Skeletal muscle tissue (tissue), 4 donors: ENCODE results near the gene SYT7. TPM values are rescaled to one million over a fixed set of nuclear protein-coding genes. Genes with fewer than 3 reads are reported as not detected.

ENCODE experiments used
- H3K27ac ChIP-seq: one replicate; pipeline ENCODE4 v1.7.0; 2013; ENCODE audit warnings: mild to moderate bottlenecking, low read depth, low read length, inconsistent platforms
- H3K27me3 ChIP-seq, 3 donors: one replicate each; pipeline ENCODE4 v1.7.0; 2013; ENCODE audit warnings: low read length in 3 of 3; ENCODE audit not compliant: control insufficient read depth in 3 of 3, insufficient read depth in 3 of 3
- H3K36me3 ChIP-seq, 3 donors: one replicate each; pipeline ENCODE4 v1.7.0; 2013; ENCODE audit warnings: low read length in 3 of 3; ENCODE audit not compliant: control insufficient read depth in 3 of 3, insufficient read depth in 3 of 3
- H3K4me1 ChIP-seq, 3 donors: one replicate each; pipeline ENCODE4 v1.7.0; 2013; ENCODE audit warnings: low read length in 3 of 3, mild to moderate bottlenecking in 3 of 3; ENCODE audit not compliant: control insufficient read depth in 3 of 3, insufficient read depth in 3 of 3
- H3K4me3 ChIP-seq, 3 donors: one replicate each; pipeline ENCODE4 v1.7.0; 2013; ENCODE audit warnings: low read length in 3 of 3
- H3K9ac ChIP-seq, 3 donors: one replicate each; pipeline ENCODE4 v1.7.0; 2013; ENCODE audit warnings: low read length in 3 of 3, mild to moderate bottlenecking in 3 of 3, moderate library complexity in 2 of 3, low read depth in 1 of 3
- H3K9me3 ChIP-seq, 3 donors: one replicate each; pipeline ENCODE4 v1.7.0; 2013; ENCODE audit warnings: low read length in 3 of 3; ENCODE audit not compliant: control insufficient read depth in 3 of 3
- total RNA-seq: library from RNA; depleted of rRNA; stranded (reverse); fragments of >200 nt; gene quantifications from one replicate; pipeline ENCODE4 v1.2.3, GENCODE V29; 2014
- donor health status: Osteomylitis.

Gene SYT7
- total RNA-seq, 1 donor from 2014 or later, result 1.6 TPM

GRCh38 chr11:61524446-61524845, 56.4 kb downstream of the SYT7 start:
- no peak overlapping the region for H3K27ac ChIP-seq
- H3K36me3 ChIP-seq, result no peaks in the 10 kb centered on the region
- H3K27me3 ChIP-seq, result peaks cover 0 to 13% (median 8%) of the 10 kb centered on the region in 3 donors
- H3K4me3 ChIP-seq, result no peak overlapping the region
- no peak overlapping the region for H3K9ac ChIP-seq
- no peaks in the 10 kb centered on the region for H3K9me3 ChIP-seq
- no peaks in the 10 kb centered on the region for H3K4me1 ChIP-seq

- no peaks in the 10 kb centered on the region for H3K9me3 ChIP-seq
These were observed 58.0 kb downstream of the SYT7 start for GRCh38 chr11:61522881-61523280.

DNA sequence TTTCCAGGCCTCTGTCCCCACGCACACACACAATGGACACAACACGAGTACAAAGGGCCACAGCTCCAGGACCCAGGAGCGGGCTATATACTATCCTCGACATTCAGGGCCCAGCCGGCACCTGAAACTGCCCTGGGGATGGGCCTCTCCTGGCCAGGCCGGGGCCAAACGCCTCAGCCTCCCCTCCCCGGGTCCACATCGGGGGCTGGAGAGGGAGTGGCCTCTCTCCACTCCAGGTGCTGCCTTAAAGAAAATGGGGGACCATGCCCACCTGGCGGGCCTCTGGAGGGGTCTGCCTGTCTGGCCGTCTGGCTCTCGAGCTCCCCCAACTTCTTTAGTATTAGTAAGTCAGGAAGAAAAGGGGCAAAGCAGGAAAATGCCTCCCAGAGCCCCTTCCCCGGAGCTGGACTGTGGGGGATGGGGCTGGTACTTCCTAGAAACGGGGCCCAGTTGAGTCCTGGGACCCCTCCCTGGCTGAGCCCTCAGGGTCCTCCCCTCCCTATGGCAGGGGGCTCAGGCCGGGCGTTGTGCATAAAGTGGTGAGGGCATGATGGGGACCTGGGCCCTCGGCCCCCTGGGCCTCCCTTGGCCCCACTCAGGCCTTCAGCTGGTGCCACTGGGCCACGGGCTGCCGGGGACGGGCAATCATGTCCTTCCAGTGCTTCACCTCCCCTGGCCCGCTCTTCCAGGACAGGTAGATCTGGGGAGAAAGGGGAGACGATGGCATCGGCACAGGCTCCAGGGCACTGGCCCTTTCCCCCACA, 62.7 kb downstream of the SYT7 start:
- Histone ChIP-seq H3K9ac (no peak overlapping the region), H3K4me1 (peaks cover 4 to 10% (median 8%) of the 10 kb centered on the region in 3 donors), H3K27ac (no peak overlapping the region), H3K9me3 (no peaks in the 10 kb centered on the region), H3K4me3 (no peak overlapping the region), H3K27me3 (peaks cover 2 to 8% (median 4%) of the 10 kb centered on the region in 3 donors), H3K36me3 (no peaks in the 10 kb centered on the region)

More at GRCh38 chr11:61522881-61523280, 58.0 kb downstream of the SYT7 start:
- H3K27ac ChIP-seq, result no peak overlapping the region
- no peaks in the 10 kb centered on the region for H3K36me3 ChIP-seq
- peaks cover 0 to 12% (median 8%) of the 10 kb centered on the region in 3 donors for H3K27me3 ChIP-seq
- no peak overlapping the region for H3K9ac ChIP-seq
- H3K4me1 ChIP-seq, result no peaks in the 10 kb centered on the region
- H3K4me3 ChIP-seq, result no peak overlapping the region

DNA sequence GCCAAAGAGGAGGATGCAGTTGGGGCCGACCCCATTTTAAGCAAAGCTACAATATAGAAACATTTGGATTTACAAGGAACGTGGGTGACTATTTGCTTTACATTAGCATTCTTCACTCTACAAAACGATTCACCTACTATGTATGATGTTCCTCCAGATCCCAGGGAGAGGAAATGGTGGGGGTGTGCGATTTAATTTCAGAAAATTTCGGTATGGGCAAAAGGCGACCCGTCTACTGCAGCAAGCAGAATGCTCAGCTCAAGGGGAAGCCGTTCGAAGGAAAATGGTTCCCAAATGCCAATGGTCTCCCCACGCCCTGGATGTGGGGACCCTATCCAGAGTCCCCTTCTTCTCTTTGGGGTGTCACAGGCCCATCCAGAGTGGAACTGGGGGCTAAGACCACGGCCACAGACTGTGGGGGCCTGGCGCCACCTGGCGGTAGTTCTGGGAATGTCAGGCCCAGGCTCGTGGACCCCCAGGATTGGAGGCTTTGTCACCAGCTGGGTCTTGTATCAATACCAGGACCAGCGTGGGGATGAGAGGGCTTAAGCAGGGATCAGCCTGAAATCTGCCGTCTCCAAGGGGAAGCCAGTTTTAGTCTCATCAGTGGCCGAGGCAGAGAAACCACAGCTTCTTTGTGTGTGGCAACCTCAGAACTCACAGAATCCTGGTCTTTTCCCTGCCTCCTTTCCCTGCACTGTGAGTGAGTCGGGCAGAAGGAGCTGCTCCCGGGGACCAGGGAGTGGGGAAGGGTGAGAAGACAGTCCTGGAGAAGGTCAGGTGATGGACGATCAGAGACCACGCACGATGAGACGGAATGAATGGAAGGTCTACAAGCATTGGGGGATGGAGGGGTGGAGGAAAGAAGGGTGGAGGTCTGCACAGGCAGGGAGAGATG, 64.0 kb downstream of the SYT7 start:
- peaks cover 10 to 15% (median 12%) of the 10 kb centered on the region in 3 donors for H3K27me3 ChIP-seq
- H3K9ac ChIP-seq, result peak overlapping the region in 1 of 3 donors; percentile 10
- H3K9me3 ChIP-seq, result no peaks in the 10 kb centered on the region
- no peak overlapping the region for H3K27ac ChIP-seq
- no peaks in the 10 kb centered on the region for H3K36me3 ChIP-seq
- H3K4me1 ChIP-seq, result peaks cover 4 to 10% (median 8%) of the 10 kb centered on the region in 3 donors
- peak overlapping the region in 1 of 3 donors; percentile 22 for H3K4me3 ChIP-seq

GRCh38 chr11:61516191-61516590, 64.7 kb downstream of the SYT7 start:
- Histone ChIP-seq H3K9ac (no peak overlapping the region), H3K27ac (no peak overlapping the region), H3K36me3 (no peaks in the 10 kb centered on the region), H3K4me1 (peaks cover 4 to 12% (median 10%) of the 10 kb centered on the region in 3 donors), H3K27me3 (peaks cover 14 to 20% (median 19%) of the 10 kb centered on the region in 3 donors), H3K4me3 (no peak overlapping the region), H3K9me3 (no peaks in the 10 kb centered on the region)

GRCh38 chr11:61515686-61516085, 65.2 kb downstream of the SYT7 start:
- H3K4me3 ChIP-seq, result no peak overlapping the region
- H3K36me3 ChIP-seq, result no peaks in the 10 kb centered on the region
- H3K9ac ChIP-seq, result no peak overlapping the region
- H3K9me3 ChIP-seq, result no peaks in the 10 kb centered on the region
- peaks cover 4 to 13% (median 10%) of the 10 kb centered on the region in 3 donors for H3K4me1 ChIP-seq
- H3K27me3 ChIP-seq, result peaks cover 19 to 24% (median 23%) of the 10 kb centered on the region in 3 donors
- H3K27ac ChIP-seq, result no peak overlapping the region

- no peaks in the 10 kb centered on the region for H3K9me3 ChIP-seq
- no peak overlapping the region for H3K27ac ChIP-seq
- no peaks in the 10 kb centered on the region for H3K36me3 ChIP-seq
- no peak overlapping the region for H3K4me3 ChIP-seq
- H3K27me3 ChIP-seq, result peaks cover 29 to 38% (median 38%) of the 10 kb centered on the region in 3 donors
- peaks cover 15 to 19% (median 17%) of the 10 kb centered on the region in 3 donors for H3K4me1 ChIP-seq
- no peak overlapping the region for H3K9ac ChIP-seq
These were observed 66.6 kb downstream of the SYT7 start for GRCh38 chr11:61514050-61514917.

DNA sequence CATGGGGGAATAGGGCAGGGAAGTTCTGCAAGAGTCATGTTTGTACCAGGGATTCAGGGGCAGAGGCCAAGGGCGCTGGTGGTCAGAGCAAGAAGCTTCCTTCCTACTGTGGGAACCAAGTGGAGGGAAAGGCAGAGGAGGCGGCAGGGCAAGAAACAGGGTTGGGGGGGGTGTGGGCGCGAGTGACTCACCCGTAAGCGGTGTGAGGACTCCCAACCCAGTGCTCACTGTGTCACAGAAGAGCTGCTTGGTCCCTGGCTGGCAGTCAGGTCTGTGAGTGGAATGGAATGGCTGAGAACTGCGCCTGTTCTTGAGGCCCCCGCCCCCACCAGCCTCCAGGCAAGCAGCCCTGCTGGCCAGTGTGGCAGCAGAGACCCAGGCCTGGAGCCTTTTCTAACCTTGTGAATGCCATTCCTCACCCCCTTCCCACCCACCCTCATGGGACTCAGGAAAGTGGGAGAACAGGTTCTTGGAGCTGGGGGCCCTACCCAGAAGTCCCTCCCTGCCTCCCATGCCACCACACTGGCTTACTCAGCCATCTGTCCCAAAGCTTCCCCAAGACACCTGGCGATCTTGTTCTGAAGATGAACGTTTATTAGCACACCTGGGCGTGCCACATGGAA, 67.6 kb downstream of the SYT7 start:
- peaks cover 31 to 41% (median 39%) of the 10 kb centered on the region in 3 donors for H3K27me3 ChIP-seq
- no peaks in the 10 kb centered on the region for H3K9me3 ChIP-seq
- H3K27ac ChIP-seq, result no peak overlapping the region
- no peak overlapping the region for H3K4me3 ChIP-seq
- H3K4me1 ChIP-seq, result peaks cover 18 to 23% (median 23%) of the 10 kb centered on the region in 3 donors
- H3K36me3 ChIP-seq, result no peaks in the 10 kb centered on the region
- H3K9ac ChIP-seq, result peak overlapping the region in 1 of 3 donors; percentile 25

DNA sequence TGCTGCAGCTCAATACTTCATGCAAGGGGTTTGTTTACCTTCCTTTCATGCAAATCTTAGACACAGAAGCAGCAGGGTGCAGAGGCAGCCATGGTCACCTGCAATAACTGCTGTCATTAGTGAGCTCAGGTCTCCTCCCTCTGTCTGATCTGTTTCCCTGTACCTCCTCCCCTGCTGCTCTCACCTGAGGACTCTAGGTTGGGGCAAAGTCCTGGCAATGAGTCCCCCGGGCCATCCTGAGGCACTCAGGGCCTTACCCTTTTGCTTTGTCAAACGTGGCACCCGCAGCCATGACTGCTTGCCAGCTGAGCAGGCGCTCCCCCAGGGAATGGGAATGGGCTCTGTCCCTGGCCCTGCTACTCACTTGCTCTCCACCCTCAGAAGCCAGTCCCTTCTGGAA, 68.4 kb downstream of the SYT7 start:
- Histone ChIP-seq H3K9me3 (no peaks in the 10 kb centered on the region), H3K4me1 (peaks cover 21 to 28% (median 23%) of the 10 kb centered on the region in 3 donors), H3K9ac (peak overlapping the region in 1 of 3 donors; percentile 25), H3K36me3 (no peaks in the 10 kb centered on the region), H3K27ac (no peak overlapping the region), H3K4me3 (no peak overlapping the region), H3K27me3 (peaks cover 39 to 49% (median 46%) of the 10 kb centered on the region in 3 donors)
